K562 (cell line): Measurements from ENCODE around the gene MRPL4. TPM values are rescaled to one million over a fixed set of nuclear protein-coding genes. Genes with fewer than 3 reads are reported as not detected.

Experiments
- ATAC-seq: fragments of 200-7000 bp; cut with Tn5 transposase; 3 replicates; pipeline ENCODE4 v1.9.1; 2020; ENCODE audit warnings: moderate library complexity
- BruUV-seq: library from RNA; stranded (reverse); fragments of 400-500 nt; replicated peaks from 2 replicates; lab custom pipeline; 2021; lab: Mats Ljungman, UMichigan
- CTCF ChIA-PET: fragments of 300-600 bp; formaldehyde crosslinking; extraction: SDS; loops from one replicate; lab custom pipeline; 2021; ENCODE audit warnings: low intra/inter-chr PET ratio; lab: Yijun Ruan, JAX
- POLR2A ChIA-PET: fragments of 300-600, 350-650 bp; sonication (Branson Sonifier 250); formaldehyde crosslinking; extraction: SDS; loops from one replicate; lab custom pipeline; 2021; ENCODE audit warnings: antibody characterized with exemption, inconsistent platforms; lab: Yijun Ruan, JAX
- DNase-seq, 4 experiments: peaks; one replicate each; pipeline versions ENCODE4 v3.0.0 to v3.0.0-alpha.2; 2011 to 2018; ENCODE audit warnings: low spot score in 3 of 4, mixed read lengths in 3 of 4; ENCODE audit errors: extremely low read depth in 1 of 4
- FAIRE-seq: peaks from 2 replicates; lab custom pipeline; 2011; peaks lifted over from hg19 to GRCh38; lab: Jason Lieb, UNC
- H2AFZ ChIP-seq: 2 replicates; pipeline ENCODE4 v1.6.0; 2011; ENCODE audit warnings: low read depth, low read length, control low read depth, inconsistent platforms
- H3K27ac ChIP-seq: fragments of 200-600 bp; 3 replicates; pipeline ENCODE4 v1.8.0; 2011; ENCODE audit warnings: low read depth, mild to moderate bottlenecking, control low read depth, inconsistent platforms, low read length, moderate library complexity, mixed read lengths; ENCODE audit errors: extremely low read depth
- H3K27me3 ChIP-seq, 2 experiments: fragments of 300-600 bp in 1 of 2; 2 replicates in 1 of 2; 3 replicates in 1 of 2; pipeline versions ENCODE4 v1.6.0 to v1.8.0; 2011; ENCODE audit warnings: inconsistent platforms in 2 of 2, low read length in 2 of 2, mild to moderate bottlenecking in 1 of 2, mixed read lengths in 1 of 2, moderate library complexity in 1 of 2; ENCODE audit not compliant: control insufficient read depth in 2 of 2, insufficient read depth in 2 of 2
- H3K36me3 ChIP-seq: fragments of 300-600 bp; 3 replicates; pipeline ENCODE4 v1.8.0; 2011; ENCODE audit warnings: mild to moderate bottlenecking, low read length, inconsistent platforms; ENCODE audit not compliant: control insufficient read depth, insufficient read depth
- H3K4me1 ChIP-seq, 2 experiments: fragments of 200-600 bp in 1 of 2; replicated peaks in 1 of 2; 2 replicates in 1 of 2; 3 replicates in 1 of 2; pipeline versions ENCODE4 v1.5.1 to v1.8.0; 2011; ENCODE audit warnings: inconsistent platforms in 2 of 2, low read length in 2 of 2, mild to moderate bottlenecking in 1 of 2, mixed read lengths in 1 of 2, moderate library complexity in 1 of 2; ENCODE audit not compliant: control insufficient read depth in 2 of 2, insufficient read depth in 2 of 2
- H3K4me2 ChIP-seq: 2 replicates; pipeline ENCODE4 v1.6.1; 2011; ENCODE audit warnings: low read length, control low read depth, inconsistent platforms, mixed read lengths; ENCODE audit not compliant: insufficient read depth
- H3K4me3 ChIP-seq: fragments of 200-600 bp; sonication (generic), shearing (Covaris generic); 2 replicates; pipeline ENCODE4 v1.5.1; 2016; ENCODE audit warnings: control low read depth, inconsistent platforms
- H3K79me2 ChIP-seq: fragments of 200-600 bp; 3 replicates; pipeline ENCODE4 v1.8.0; 2011; ENCODE audit warnings: low read length, inconsistent platforms; ENCODE audit not compliant: control insufficient read depth, insufficient read depth
- H3K9ac ChIP-seq, 2 experiments: 2 replicates each; pipeline versions ENCODE4 v1.6.0 to v1.6.1; 2011; ENCODE audit warnings: low read depth in 2 of 2, low read length in 2 of 2, control low read depth in 1 of 2, inconsistent platforms in 1 of 2, mild to moderate bottlenecking in 1 of 2, mixed read lengths in 1 of 2; ENCODE audit not compliant: insufficient read depth in 1 of 2
- H3K9me1 ChIP-seq: one replicate; pipeline ENCODE4 v1.6.0; 2011; ENCODE audit warnings: inconsistent platforms, mild to moderate bottlenecking, low read length, moderate library complexity; ENCODE audit not compliant: control insufficient read depth, insufficient read depth
- H3K9me3 ChIP-seq: replicated peaks from 2 replicates; pipeline ENCODE4 v1.5.1; 2011; ENCODE audit warnings: low read depth, low read length, inconsistent platforms; ENCODE audit not compliant: control insufficient read depth, insufficient read depth
- H4K20me1 ChIP-seq: replicated peaks from 2 replicates; pipeline ENCODE4 v1.6.1; 2011; ENCODE audit warnings: low read length, inconsistent platforms, mixed read lengths; ENCODE audit not compliant: control insufficient read depth, insufficient read depth
- AFF1 ChIP-seq, 2 experiments: fragments of 450-650 bp; IDR thresholded peaks; 2 replicates each; pipeline ENCODE4 v1.6.1; 2018; ENCODE audit warnings: mild to moderate bottlenecking in 2 of 2, low read depth in 1 of 2; ENCODE audit not compliant: partially characterized antibody in 2 of 2
- TEAD4 ChIP-seq, 2 experiments: sonication (generic) in 1 of 2; formaldehyde crosslinking in 1 of 2; IDR thresholded peaks; 2 replicates each; pipeline versions ENCODE4 v1.6.1 to v1.8.0; 2012 to 2022; ENCODE audit warnings: borderline replicate concordance in 1 of 2, inconsistent platforms in 1 of 2, low read length in 1 of 2, mild to moderate bottlenecking in 1 of 2, missing genetic modification reagents in 1 of 2
- ZBTB49 ChIP-seq: sonication (generic); formaldehyde crosslinking; IDR thresholded peaks from 2 replicates; pipeline ENCODE4 v1.8.0; 2022; ENCODE audit warnings: missing genetic modification reagents, mild to moderate bottlenecking, borderline replicate concordance
- ZNF282 ChIP-seq: sonication (generic); formaldehyde crosslinking; IDR thresholded peaks from 2 replicates; pipeline ENCODE4 v1.8.1; 2023; ENCODE audit warnings: missing genetic modification reagents
- ZNF592 ChIP-seq: fragments of 450-650 bp; IDR thresholded peaks from 2 replicates; pipeline ENCODE4 v1.6.1; 2017; ENCODE audit warnings: antibody characterized with exemption, mild to moderate bottlenecking
- ZNF77 ChIP-seq: fragments of 250-450 bp; sonication (Bioruptor Pico); IDR thresholded peaks from 2 replicates; pipeline ENCODE4 v1.5.0; 2020
- WGBS: fragments of 100-300 bp; shearing (Covaris generic); methylation state at CpG from one replicate; pipeline ENCODE4 v1.1.6; 2016; ENCODE audit warnings: low coverage, mixed read lengths; ENCODE audit not compliant: insufficient coverage; ENCODE audit errors: missing lambda C conversion rate; 5-methylcytosine and 5-hydroxymethylcytosine counted together
- in situ Hi-C: fragments of 300-500 bp; cut with MboI; formaldehyde crosslinking; loops from 4 replicates; pipeline ENCODE4 v1.15.0; 2018; ENCODE audit warnings: inconsistent platforms, mixed read lengths
- intact Hi-C: fragments of 100-400 bp; cut with micrococcal nuclease; formaldehyde crosslinking; loops from 2 replicates; pipeline ENCODE4 v1.14.2; 2022
- polyA plus RNA-seq, 8 experiments: library from polyadenylated mRNA; depleted of rRNA in 4 of 8; stranded (reverse) in 5 of 8; unstranded in 3 of 8; fragments of >200 nt; fragmentation: Nextera tagmentation in 2 of 8; fragmentation: Illumina TruSeq in 1 of 8; extraction: Ambion mirVana in 2 of 8; extraction: Trizol in 1 of 8; gene quantifications; 2 replicates each; pipeline versions ENCODE4 v1.2.1 to v1.2.3, GENCODE V29; 2011 to 2014; ENCODE audit warnings: inconsistent platforms in 1 of 8, missing spikeins in 1 of 8
- total RNA-seq, 7 experiments: library from RNA; depleted of rRNA in 6 of 7; stranded (reverse); fragments of >200 nt in 6 of 7; fragmentation: Illumina TruSeq in 2 of 7; extraction: Trizol in 2 of 7; gene quantifications; 2 replicates each; pipeline versions ENCODE4 v1.2.1 to v1.2.3, GENCODE V29; 2011 to 2021; ENCODE audit warnings: low replicate concordance in 1 of 7

The MRPL4 gene
- total and polyA plus RNA-seq, 9 of the 15 experiments (the other 6 are each of a cell fraction or from before 2014, with no cell fraction given): 1.4 to 239 (median 64.9) TPM

GRCh38 chr19:10252707-10253106 is 693 bp downstream of the MRPL4 start (continued):
- TF ChIP-seq ZNF592: 0 out of 2 replicates have a peak, but pooled peaks have one; percentile 7
- 0 out of 2 replicates have a peak, but pooled peaks have one; percentile 1 for TF ChIP-seq TEAD4 (IDR thresholded peaks at IDR 0.05; ENCODE audit: low read length)
- no peak for TF ChIP-seq TEAD4 (CRISPR knock-in tag; IDR thresholded peaks at IDR 0.05; ENCODE audit: borderline replicate concordance)
- TF ChIP-seq, all 486 proteins: peak for 9

- peaks cover 28% of the 10 kb centered on the region for H3K79me2 ChIP-seq
- H4K20me1 ChIP-seq: no peaks in the 10 kb centered on the region; the same call in 1 of the 2 replicates
- peak overlapping the region in 1 of 2 experiments; percentile 55; a peak in 1 of 4 replicates for H3K9ac ChIP-seq
- no peaks in the 10 kb centered on the region for H3K9me1 ChIP-seq
- H3K4me2 ChIP-seq: no peak overlapping the region
- DNase-seq: no peak
- no peak for FAIRE-seq
- no peaks in the 10 kb centered on the region; the same call in 1 of the 2 replicates for H3K9me3 ChIP-seq
- H3K27me3 ChIP-seq: no peaks in the 10 kb centered on the region
- 96% methylated on average over 3 of the region's 3 CpGs for WGBS
- H2AFZ ChIP-seq: no peak overlapping the region
- ChIA-PET POLR2A (interaction anchor here (0.6 to 1.1 kb wide), 3 partner anchors 135 to 333 kb away, joined by 3 to 4 read pairs (median 3); no protein-coding TSS in a partner anchor), CTCF (no interaction called here)
- no peak overlapping the region for H3K27ac ChIP-seq
- in situ Hi-C loops (no loop called here), intact Hi-C loops (loop anchor here (5.0 kb wide), 1 partner anchor 322 kb away; no protein-coding TSS in a partner anchor)
- H3K36me3 ChIP-seq: peaks cover 53% of the 10 kb centered on the region
- no TSS peak for BruUV-seq
- H3K4me1 ChIP-seq: peaks cover 4 to 53% of the 10 kb centered on the region in 2 experiments; a peak in 4 of 5 replicates
- no peak for ATAC-seq
- no peak overlapping the region for H3K4me3 ChIP-seq
- TF ChIP-seq ZBTB49: no peak
- no peak for TF ChIP-seq ZNF282 (CRISPR knock-in tag)
- no peak for TF ChIP-seq AFF1 (IDR thresholded peaks at IDR 0.05; ENCODE audit: low read depth in 1 of 2, partially characterized antibody in 2 of 2)
- no peak for TF ChIP-seq ZNF77 (CRISPR knock-in tag)
These were observed 2.2 kb downstream of the MRPL4 start for GRCh38 chr19:10254244-10254643.
